Fibroblast of lung (primary cell): Measurements from ENCODE around the gene KLHL14. TPM values are rescaled to one million over a fixed set of nuclear protein-coding genes. Genes with fewer than 3 reads are reported as not detected.

Source experiments
- DNase-seq, 2 donors: peaks; one replicate each; pipeline versions ENCODE4 v3.0.0 to v3.0.0-alpha.2; 2010; ENCODE audit warnings: low read depth in 2 of 2
- H2AFZ ChIP-seq: 2 replicates; pipeline ENCODE4 v1.5.1; 2012; ENCODE audit warnings: low read length, control low read depth, inconsistent platforms
- H3K27ac ChIP-seq: 2 replicates; pipeline ENCODE4 v1.5.1; 2011; ENCODE audit warnings: low read length, control low read depth; ENCODE audit not compliant: insufficient read depth
- H3K27me3 ChIP-seq: 2 replicates; pipeline ENCODE4 v1.5.1; 2011; ENCODE audit warnings: mild to moderate bottlenecking, low read length; ENCODE audit not compliant: control insufficient read depth, insufficient read depth
- H3K36me3 ChIP-seq: 2 replicates; pipeline ENCODE4 v1.5.1; 2011; ENCODE audit warnings: low read length; ENCODE audit not compliant: control insufficient read depth, insufficient read depth
- H3K4me1 ChIP-seq: 2 replicates; pipeline ENCODE4 v1.5.1; 2011; ENCODE audit warnings: low read length; ENCODE audit not compliant: control insufficient read depth, insufficient read depth; ENCODE audit errors: extremely low read depth
- H3K4me2 ChIP-seq: 2 replicates; pipeline ENCODE4 v1.5.1; 2011; ENCODE audit warnings: low read length, control low read depth; ENCODE audit not compliant: insufficient read depth; ENCODE audit errors: extremely low read depth
- H3K4me3 ChIP-seq, 4 experiments: fragments of 200-600 bp in 1 of 4; sonication (generic) in 1 of 4; replicated peaks in 1 of 4; 2 replicates each; pipeline ENCODE4 v1.5.1; 2011 to 2016; ENCODE audit warnings: low read length in 4 of 4, low read depth in 3 of 4, mild to moderate bottlenecking in 3 of 4, control low read depth in 2 of 4, inconsistent platforms in 1 of 4, mixed read lengths in 1 of 4; ENCODE audit not compliant: insufficient read depth in 1 of 4; ENCODE audit errors: control extremely low read depth in 1 of 4
- H3K79me2 ChIP-seq: 2 replicates; pipeline ENCODE4 v1.5.1; 2012; ENCODE audit warnings: mild to moderate bottlenecking, low read length, inconsistent platforms; ENCODE audit not compliant: control insufficient read depth, insufficient read depth
- H3K9ac ChIP-seq: 2 replicates; pipeline ENCODE4 v1.5.1; 2011; ENCODE audit warnings: mild to moderate bottlenecking, low read length, control low read depth; ENCODE audit not compliant: insufficient read depth
- H3K9me3 ChIP-seq: 2 replicates; pipeline ENCODE4 v1.5.1; 2012; ENCODE audit warnings: low read depth, low read length; ENCODE audit not compliant: control insufficient read depth, insufficient read depth
- H4K20me1 ChIP-seq: 2 replicates; pipeline ENCODE4 v1.5.1; 2011; ENCODE audit warnings: low read length; ENCODE audit not compliant: control insufficient read depth, insufficient read depth; ENCODE audit errors: extremely low read depth
- EZH2 ChIP-seq: IDR thresholded peaks from 2 replicates; pipeline ENCODE4 v1.5.1; 2012; ENCODE audit warnings: low read length, control low read depth, mild to moderate bottlenecking; ENCODE audit errors: missing control alignments
- polyA minus RNA-seq: library from RNA; depleted of rRNA, polyadenylated mRNA; stranded (reverse); fragments of >200 nt; gene quantifications from 2 replicates; pipeline ENCODE4 v1.2.3, GENCODE V29; 2011; ENCODE audit warnings: low replicate concordance
- polyA plus RNA-seq, 2 donors: library from polyadenylated mRNA; depleted of rRNA in 1 of 2; stranded (reverse) in 1 of 2; unstranded in 1 of 2; fragments of >200 nt; gene quantifications; 2 replicates each; pipeline ENCODE4 v1.2.1, GENCODE V29; 2011 to 2012; ENCODE audit warnings: missing spikeins in 1 of 2
- total RNA-seq: library from RNA; depleted of rRNA; stranded (reverse); fragments of >200 nt; gene quantifications from 2 replicates; pipeline ENCODE4 v1.2.1, GENCODE V29; 2014
- TF ChIP-seq, protein P1 (sequence below), 2 donors: IDR thresholded peaks in 1 of 2; conservative IDR thresholded peaks in 1 of 2; 1 replicate in 1 of 2; 2 replicates in 1 of 2; pipeline ENCODE4 v1.5.1; 2011 to 2012; ENCODE audit warnings: low read length in 2 of 2, control low read depth in 1 of 2, inconsistent platforms in 1 of 2, low read depth in 1 of 2, mild to moderate bottlenecking in 1 of 2

KLHL14 gene, protein sequence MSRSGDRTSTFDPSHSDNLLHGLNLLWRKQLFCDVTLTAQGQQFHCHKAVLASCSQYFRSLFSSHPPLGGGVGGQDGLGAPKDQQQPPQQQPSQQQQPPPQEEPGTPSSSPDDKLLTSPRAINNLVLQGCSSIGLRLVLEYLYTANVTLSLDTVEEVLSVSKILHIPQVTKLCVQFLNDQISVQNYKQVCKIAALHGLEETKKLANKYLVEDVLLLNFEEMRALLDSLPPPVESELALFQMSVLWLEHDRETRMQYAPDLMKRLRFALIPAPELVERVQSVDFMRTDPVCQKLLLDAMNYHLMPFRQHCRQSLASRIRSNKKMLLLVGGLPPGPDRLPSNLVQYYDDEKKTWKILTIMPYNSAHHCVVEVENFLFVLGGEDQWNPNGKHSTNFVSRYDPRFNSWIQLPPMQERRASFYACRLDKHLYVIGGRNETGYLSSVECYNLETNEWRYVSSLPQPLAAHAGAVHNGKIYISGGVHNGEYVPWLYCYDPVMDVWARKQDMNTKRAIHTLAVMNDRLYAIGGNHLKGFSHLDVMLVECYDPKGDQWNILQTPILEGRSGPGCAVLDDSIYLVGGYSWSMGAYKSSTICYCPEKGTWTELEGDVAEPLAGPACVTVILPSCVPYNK
- not detected in 2 replicates for total RNA-seq
- polyA plus RNA-seq = not detected in 2 replicates
- polyA plus RNA-seq (2012) = not detected in 2 replicates
- not detected in 2 replicates for polyA minus RNA-seq

DNA sequence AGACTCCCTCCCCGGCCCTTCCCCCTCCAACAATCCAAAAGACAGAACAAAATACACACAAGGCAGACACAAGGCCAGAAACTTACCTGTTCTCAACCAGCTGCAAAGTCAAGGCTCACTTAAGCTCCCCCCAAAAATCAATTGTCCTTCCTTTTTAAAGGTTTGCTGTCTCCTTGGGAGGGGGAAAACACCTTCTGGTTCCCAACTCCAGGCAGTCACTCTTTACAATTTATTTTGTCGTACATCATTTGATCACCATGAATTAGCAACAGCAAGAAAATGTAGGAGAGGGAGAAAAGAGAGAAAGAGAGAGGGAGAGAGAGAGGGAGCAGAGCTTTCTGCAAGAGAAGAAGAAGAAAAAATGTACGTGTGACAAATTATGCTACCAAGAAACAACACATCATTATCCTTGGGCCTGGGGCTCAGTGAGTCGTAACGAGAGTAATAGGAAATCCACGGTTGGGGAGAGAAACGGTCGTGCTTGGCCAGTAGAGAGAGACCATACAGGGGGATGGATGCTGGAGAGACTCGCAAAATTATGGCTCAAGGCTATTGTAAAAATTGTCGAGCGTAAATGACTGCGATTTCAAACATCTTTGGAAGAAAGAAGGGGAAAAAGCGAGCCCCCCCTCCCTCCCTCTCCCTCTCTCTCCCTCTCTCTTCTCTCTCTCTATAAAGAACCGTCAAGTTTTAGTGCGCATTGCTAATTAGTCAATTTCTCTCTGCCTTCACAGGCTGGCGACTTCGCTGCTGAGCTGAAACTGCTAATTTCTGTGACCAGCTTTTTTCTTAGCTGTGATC is at the start of gene KLHL14:
Gene KLHL14 (minus strand): TSS at position 443 of the 801 bp plus-strand sequence. CDS start 2,432 bp downstream, outside the sequence.
- H3K27ac ChIP-seq = no peak within 1 kb of the TSS
- H3K4me3 ChIP-seq = no peak within 1 kb of the TSS
- no peaks in the 10 kb centered on the region for H3K9me3 ChIP-seq
- no peak for DNase-seq
- H2AFZ ChIP-seq = no peak within 1 kb of the TSS
- no peaks in the 10 kb centered on the region for H4K20me1 ChIP-seq
- H3K27me3 ChIP-seq = peaks cover 14% of the 10 kb centered on the region
- H3K4me2 ChIP-seq = no peak within 1 kb of the TSS
- H3K79me2 ChIP-seq = no peaks in the 10 kb centered on the region
- H3K4me1 ChIP-seq = no peaks in the 10 kb centered on the region
- H3K36me3 ChIP-seq = no peaks in the 10 kb centered on the region
- no peak within 1 kb of the TSS for H3K9ac ChIP-seq
- TF ChIP-seq, protein P1, sequence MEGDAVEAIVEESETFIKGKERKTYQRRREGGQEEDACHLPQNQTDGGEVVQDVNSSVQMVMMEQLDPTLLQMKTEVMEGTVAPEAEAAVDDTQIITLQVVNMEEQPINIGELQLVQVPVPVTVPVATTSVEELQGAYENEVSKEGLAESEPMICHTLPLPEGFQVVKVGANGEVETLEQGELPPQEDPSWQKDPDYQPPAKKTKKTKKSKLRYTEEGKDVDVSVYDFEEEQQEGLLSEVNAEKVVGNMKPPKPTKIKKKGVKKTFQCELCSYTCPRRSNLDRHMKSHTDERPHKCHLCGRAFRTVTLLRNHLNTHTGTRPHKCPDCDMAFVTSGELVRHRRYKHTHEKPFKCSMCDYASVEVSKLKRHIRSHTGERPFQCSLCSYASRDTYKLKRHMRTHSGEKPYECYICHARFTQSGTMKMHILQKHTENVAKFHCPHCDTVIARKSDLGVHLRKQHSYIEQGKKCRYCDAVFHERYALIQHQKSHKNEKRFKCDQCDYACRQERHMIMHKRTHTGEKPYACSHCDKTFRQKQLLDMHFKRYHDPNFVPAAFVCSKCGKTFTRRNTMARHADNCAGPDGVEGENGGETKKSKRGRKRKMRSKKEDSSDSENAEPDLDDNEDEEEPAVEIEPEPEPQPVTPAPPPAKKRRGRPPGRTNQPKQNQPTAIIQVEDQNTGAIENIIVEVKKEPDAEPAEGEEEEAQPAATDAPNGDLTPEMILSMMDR (conservative IDR thresholded peaks at IDR 0.05 in 1 of 2, IDR thresholded peaks at IDR 0.05 in 1 of 2; ENCODE audit: low read depth in 1 of 2, low read length in 2 of 2) = no peak
- TF ChIP-seq EZH2 = no peak

DNA sequence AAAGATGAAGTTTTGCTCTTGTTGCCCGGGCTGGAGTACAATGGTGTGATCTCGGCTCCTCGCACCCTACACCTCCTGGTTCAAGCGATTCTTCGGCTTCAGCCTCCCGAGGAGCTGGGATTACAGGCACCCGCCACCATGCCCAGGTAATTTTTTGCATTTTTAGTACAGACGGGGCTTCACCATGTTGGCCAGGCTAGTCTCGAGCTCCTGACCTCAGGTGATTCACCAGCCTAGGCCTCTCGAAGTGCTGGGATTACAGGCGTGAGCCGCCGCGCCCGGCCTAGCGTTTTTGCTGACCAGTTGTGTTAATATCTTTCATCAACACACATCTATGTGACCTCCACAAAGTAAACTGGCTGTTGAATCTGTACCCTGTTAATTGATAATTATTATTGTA is 49.4 kb upstream of the KLHL14 start:
- Histone ChIP-seq H3K9me3 (no peaks in the 10 kb centered on the region), H4K20me1 (no peaks in the 10 kb centered on the region), H3K27me3 (no peaks in the 10 kb centered on the region), H3K36me3 (no peaks in the 10 kb centered on the region), H3K79me2 (no peaks in the 10 kb centered on the region), H3K27ac (no peak overlapping the region), H2AFZ (no peak overlapping the region), H3K4me1 (no peaks in the 10 kb centered on the region), H3K4me3 (no peak overlapping the region), H3K9ac (no peak overlapping the region), H3K4me2 (no peak overlapping the region)
- TF ChIP-seq, protein P1 (conservative IDR thresholded peaks at IDR 0.05 in 1 of 2, IDR thresholded peaks at IDR 0.05 in 1 of 2; ENCODE audit: low read depth in 1 of 2, low read length in 2 of 2) = no peak
- TF ChIP-seq EZH2 = no peak
- no peak for DNase-seq

DNA sequence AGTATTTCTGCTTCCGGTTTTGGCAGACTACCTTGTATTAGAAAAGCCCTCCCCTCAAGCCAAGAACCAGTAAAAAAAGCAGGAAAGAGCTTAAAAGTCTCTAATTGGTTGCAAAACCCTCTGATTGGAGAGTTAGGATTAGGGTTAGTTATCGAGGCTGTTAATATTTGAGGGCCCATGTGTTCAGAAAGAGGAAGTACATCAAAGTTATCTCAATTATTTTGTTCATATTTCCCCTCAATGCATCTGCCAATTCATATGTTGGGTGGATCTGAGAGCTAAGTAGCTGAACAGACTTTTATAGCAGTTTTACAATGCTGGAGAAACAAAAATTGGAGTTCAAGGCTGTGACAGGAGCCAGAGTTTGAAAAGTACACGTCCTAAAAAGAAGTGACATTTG is 43.1 kb upstream of the KLHL14 start:
- Histone ChIP-seq H3K4me1 (no peaks in the 10 kb centered on the region), H3K9ac (no peak overlapping the region), H3K36me3 (no peaks in the 10 kb centered on the region), H3K27ac (no peak overlapping the region), H3K79me2 (no peaks in the 10 kb centered on the region), H3K9me3 (no peaks in the 10 kb centered on the region), H2AFZ (no peak overlapping the region), H3K27me3 (no peaks in the 10 kb centered on the region), H3K4me3 (no peak overlapping the region), H3K4me2 (no peak overlapping the region), H4K20me1 (no peaks in the 10 kb centered on the region)
- DNase-seq = no peak
- no peak for TF ChIP-seq EZH2
- TF ChIP-seq, protein P1 (conservative IDR thresholded peaks at IDR 0.05 in 1 of 2, IDR thresholded peaks at IDR 0.05 in 1 of 2; ENCODE audit: low read depth in 1 of 2, low read length in 2 of 2) = no peak
